HG03378 (cell line): Measurements from ENCODE around the gene HIKESHI.

Source experiments
- ATAC-seq: cut with Tn5 transposase; IDR thresholded peaks from one replicate; pipeline ENCODE4 v1.9.1; 2021; ENCODE audit warnings: mild to moderate bottlenecking, moderate library complexity; ENCODE audit not compliant: unreplicated experiment

HIKESHI gene

GRCh38 chr11:86374069-86374468 is 72.0 kb downstream of the HIKESHI start:
- ATAC-seq = no peak

DNA sequence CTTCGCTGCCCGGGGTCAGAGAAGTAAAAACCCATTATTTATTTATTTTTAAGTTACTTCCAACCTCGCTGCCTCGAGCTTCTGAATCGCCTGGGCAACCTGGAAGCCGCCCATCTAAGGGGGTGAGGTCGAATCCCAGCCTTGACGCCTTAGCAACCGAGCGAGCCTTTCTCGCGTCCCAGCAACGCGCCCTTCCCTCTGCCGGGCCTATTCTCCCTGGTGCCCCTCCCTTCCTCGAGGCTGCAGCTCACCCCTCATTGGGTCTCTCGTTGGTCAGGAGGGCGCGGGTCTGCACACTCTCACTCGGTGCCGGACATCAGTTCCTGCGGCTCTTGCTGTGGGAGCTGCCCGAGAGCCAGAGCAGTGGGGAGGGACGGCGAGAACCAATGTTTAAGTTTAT is 72.5 kb downstream of the HIKESHI start, which contains the start of gene CCDC81:
Gene CCDC81 (plus strand): TSS at position 302 of the 400 bp plus-strand sequence. CDS start 277 bp downstream, outside the sequence.
- no peak for ATAC-seq

DNA sequence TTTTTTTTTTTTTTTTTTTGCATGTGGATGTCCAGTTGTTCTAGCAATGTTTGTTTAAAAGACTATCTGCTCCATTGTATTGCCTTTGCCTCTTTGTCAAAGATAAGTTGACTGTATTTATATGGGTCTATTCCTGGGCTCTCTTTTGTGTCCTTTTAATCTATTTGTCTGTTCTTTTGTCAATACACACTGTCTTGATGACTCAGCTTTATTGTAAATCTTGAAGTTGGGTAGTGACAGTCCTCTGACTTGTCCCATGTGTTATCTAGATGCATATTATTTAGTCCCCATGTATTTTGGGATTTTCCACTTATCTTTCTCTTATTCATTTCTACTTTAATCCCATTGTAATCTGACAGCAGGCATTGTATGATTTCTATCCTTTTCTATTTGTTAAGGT is 75.9 kb downstream of the HIKESHI start:
- no peak for ATAC-seq

DNA sequence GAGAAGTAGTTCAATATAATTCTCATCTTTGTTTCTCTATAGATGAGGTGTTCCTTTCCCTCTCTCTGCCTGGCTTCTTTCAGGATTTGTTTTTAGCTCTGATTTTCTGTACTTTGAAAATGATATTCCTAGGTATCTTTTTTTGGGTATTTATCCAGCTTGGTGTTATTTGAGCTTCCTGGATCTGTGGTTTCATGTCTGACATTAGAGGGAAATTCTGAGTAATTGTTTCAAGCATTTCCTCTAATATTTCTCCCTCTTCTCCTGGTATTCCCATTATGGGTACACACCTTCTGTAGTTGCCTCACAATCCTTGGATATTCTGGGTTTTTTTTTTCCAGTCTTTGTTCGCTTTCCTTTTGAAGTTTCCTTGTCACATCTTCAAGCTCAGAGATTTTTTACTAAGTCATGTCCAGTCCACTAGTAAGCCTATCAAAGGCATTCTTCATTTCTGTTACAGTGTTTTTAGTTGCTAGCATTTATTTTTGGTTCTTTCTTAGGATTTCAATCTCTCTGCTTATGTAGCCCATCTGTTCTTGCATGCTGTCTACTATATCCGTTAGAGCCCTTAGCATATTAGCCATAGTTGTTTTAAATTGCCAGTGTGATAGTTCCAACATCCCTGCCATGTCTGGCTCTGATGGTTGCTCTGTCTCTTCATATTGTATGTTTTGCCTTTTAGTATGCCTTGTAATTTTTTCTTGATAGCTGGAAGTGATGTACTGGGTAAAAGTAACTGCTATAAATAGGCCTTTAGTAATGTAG is 78.4 kb downstream of the HIKESHI start:
- no peak for ATAC-seq

- no peak for ATAC-seq
These were observed 81.3 kb downstream of the HIKESHI start for GRCh38 chr11:86383041-86383955.

DNA sequence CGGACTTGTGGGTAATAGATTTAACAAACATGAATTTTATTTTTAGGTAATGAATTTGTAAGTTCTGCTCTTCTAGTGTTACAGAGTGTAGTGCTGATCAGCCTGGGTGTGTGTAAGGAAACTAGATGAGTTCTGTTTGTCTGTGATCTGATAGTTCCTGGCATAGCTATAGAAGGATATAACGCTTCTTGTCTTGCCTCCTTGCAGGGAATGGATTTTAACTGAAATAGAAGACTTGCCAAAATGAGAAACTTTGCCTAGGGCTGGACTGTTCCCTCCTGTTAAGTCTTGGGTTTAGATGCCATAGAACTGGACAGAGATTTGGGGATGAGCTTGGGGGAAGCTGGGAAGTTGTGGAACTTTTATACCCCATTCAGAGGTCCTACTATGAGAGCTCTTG is 84.2 kb downstream of the HIKESHI start:
- no peak for ATAC-seq

GRCh38 chr11:86386746-86387145 is 84.7 kb downstream of the HIKESHI start:
- no peak for ATAC-seq

DNA sequence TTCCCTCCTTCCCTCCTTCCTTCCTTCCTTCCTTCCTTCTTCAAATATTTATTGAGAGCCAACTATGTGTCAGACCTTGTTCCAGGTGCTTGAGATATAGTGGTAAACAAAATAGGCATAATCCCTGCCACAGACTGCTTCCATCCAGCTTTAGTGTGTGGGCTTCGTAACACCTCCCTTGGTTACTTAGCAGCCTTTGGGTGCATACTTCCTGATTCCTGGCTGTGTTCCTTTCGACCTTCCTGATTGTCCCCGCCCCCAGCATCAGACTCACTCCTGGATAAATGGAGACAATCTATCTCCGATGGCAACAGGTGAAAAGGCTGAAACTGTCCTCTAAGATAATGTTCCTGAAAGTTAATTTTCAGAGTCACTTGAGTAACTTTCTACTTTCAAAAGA is 86.2 kb downstream of the HIKESHI start:
- ATAC-seq = no peak

DNA sequence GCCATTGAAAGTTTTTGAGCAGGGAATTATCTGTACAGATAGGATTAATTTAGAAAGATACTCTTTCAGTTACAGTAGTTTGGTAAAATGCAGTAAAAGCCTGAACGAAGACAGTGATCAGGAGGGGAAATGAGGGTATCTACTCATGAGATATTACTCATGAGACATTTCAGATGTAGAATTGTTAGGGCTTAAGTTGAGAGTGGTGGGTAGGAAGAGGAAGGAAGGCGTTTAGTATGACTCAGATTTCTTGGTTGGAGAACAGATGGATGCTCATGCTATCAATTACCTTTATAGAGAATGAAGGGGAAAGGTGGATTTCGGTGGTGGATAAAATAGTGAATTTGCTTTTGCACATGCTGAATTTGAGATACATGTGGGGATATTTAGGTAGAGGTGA is 88.4 kb downstream of the HIKESHI start:
- ATAC-seq = no peak

DNA sequence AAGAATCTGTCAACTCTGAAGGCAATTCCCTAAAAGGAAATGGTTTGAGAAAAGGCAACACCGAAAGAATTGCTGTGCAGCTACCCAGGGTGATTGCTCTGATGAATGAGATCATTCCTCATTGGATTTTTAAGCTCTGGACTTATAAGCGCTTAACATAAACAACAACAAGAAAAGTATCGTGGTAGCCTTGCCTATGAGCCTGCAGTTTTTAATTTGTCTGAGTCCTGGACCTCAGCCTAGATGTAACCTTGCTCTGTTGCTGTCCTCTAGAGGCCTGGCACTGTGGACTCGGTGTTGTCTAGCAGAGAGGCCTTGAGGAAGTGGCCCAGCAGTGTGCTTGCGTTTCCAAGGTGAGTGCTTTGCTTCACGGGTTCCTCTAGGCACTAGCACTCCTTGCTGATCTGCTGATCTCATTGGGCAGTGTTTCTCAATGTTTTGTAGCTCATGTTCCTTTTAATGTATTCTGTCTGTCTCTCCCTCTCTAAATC is 93.1 kb downstream of the HIKESHI start:
- no peak for ATAC-seq
